Measurements from ENCODE around the gene TTYH2. TPM values are rescaled to one million over a fixed set of nuclear protein-coding genes. Genes with fewer than 3 reads are reported as not detected.

Gene TTYH2
- total RNA-seq, 1 donor from 2014 or later = 24.5 TPM

Other genes with a start within 250 kb of the TTYH2 start
- gene RPL38, start 9.9 kb upstream of the TTYH2 start, total RNA-seq = 1,109 and 1,152 TPM in 2 replicates
- gene DNAI2, start 60.7 kb downstream of the TTYH2 start, total RNA-seq = 0.36 and 0.50 TPM in 2 replicates
- gene KIF19, start 112.7 kb downstream of the TTYH2 start, total RNA-seq = 0.50 and 0.57 TPM in 2 replicates
- not detected in 2 replicates for gene BTBD17, start 148.3 kb downstream of the TTYH2 start, total RNA-seq
- not detected in 2 replicates for gene GPR142, start 153.9 kb downstream of the TTYH2 start, total RNA-seq
- 0.43 TPM in 1 of 2 replicates, not detected in the other for gene GPRC5C, start 218.5 kb downstream of the TTYH2 start, total RNA-seq